ENCODE measurements around the gene ECI2.
"Not testable (repeated sequence)": the region's sequence is repeated elsewhere in the genome, so short reads cannot be mapped to it uniquely, and the experiment has no call there.

Gene ECI2

GRCh38 chr6:4138186-4138585 is 2.8 kb upstream of the ECI2 start:
- DNase-seq = no peak

GRCh38 chr6:4136354-4136831 is 1.0 kb upstream of the ECI2 start:
- DNase-seq = no peak

- peak; percentile 66 for DNase-seq
These were observed 434 bp upstream of the ECI2 start for GRCh38 chr6:4135665-4136353.

GRCh38 chr6:4133941-4134838 is 1.2 kb downstream of the ECI2 start:
- no peak for DNase-seq

GRCh38 chr6:4130357-4130987 is 4.9 kb downstream of the ECI2 start:
- DNase-seq = no peak

GRCh38 chr6:4129446-4129845 is 5.9 kb downstream of the ECI2 start:
- DNase-seq = no peak

GRCh38 chr6:4128748-4129147 is 6.6 kb downstream of the ECI2 start:
- no peak for DNase-seq

- no peak for DNase-seq
These were observed 7.3 kb downstream of the ECI2 start for GRCh38 chr6:4128072-4128471.

- no peak for DNase-seq
These were observed 9.2 kb downstream of the ECI2 start for GRCh38 chr6:4125933-4126864.

- no peak for DNase-seq
These were observed 9.9 kb downstream of the ECI2 start for GRCh38 chr6:4125500-4125899.

- DNase-seq = no peak
These were observed 11.0 kb downstream of the ECI2 start for GRCh38 chr6:4124351-4124750.

GRCh38 chr6:4115741-4116140 is 19.6 kb downstream of the ECI2 start:
- no peak for DNase-seq

- no peak for DNase-seq
These were observed 21.3 kb downstream of the ECI2 start for GRCh38 chr6:4114123-4114522.

- DNase-seq = no peak
These were observed 21.7 kb downstream of the ECI2 start for GRCh38 chr6:4113649-4114048.

GRCh38 chr6:4112366-4112765 is 23.0 kb downstream of the ECI2 start:
- DNase-seq = no peak

GRCh38 chr6:4109363-4109815 is 26.0 kb downstream of the ECI2 start:
- not testable (repeated sequence) for DNase-seq

- no peak for DNase-seq
These were observed 26.7 kb downstream of the ECI2 start for GRCh38 chr6:4108561-4109093.

GRCh38 chr6:4107873-4108272 is 27.5 kb downstream of the ECI2 start:
- no peak for DNase-seq

GRCh38 chr6:4105980-4106536 is 29.3 kb downstream of the ECI2 start:
- DNase-seq = no peak

- no peak for DNase-seq
These were observed 31.4 kb downstream of the ECI2 start for GRCh38 chr6:4103929-4104328.

- peak; percentile 80 for DNase-seq
These were observed 32.6 kb downstream of the ECI2 start for GRCh38 chr6:4102687-4103244.
